Right atrium auricular region (tissue), 2 donors: Measurements from ENCODE around the gene SH3GLB2. TPM values are rescaled to one million over a fixed set of nuclear protein-coding genes. Genes with fewer than 3 reads are reported as not detected.

Experiments
- DNase-seq: peaks from one replicate; pipeline ENCODE4 v3.0.0-alpha.2; 2019; ENCODE audit warnings: low spot score
- H3K27ac ChIP-seq, 2 donors: fragments of 200-600 bp; sonication (generic); 1 replicate in 1 of 2; 2 replicates in 1 of 2; pipeline ENCODE4 v1.5.1; 2016 to 2019
- H3K27me3 ChIP-seq, 2 donors: fragments of 200-600 bp; sonication (generic); one replicate each; pipeline versions ENCODE4 v1.5.1 to v1.6.0; 2017 to 2019
- H3K36me3 ChIP-seq: fragments of 200-600 bp; sonication (generic); one replicate; pipeline ENCODE4 v1.5.1; 2016
- H3K4me1 ChIP-seq, 2 donors: fragments of 200-600 bp; sonication (generic); one replicate each; pipeline versions ENCODE4 v1.5.1 to v1.6.0; 2017 to 2019
- H3K4me3 ChIP-seq, 2 donors: fragments of 200-600 bp; sonication (generic); 1 replicate in 1 of 2; 2 replicates in 1 of 2; pipeline ENCODE4 v1.5.1; 2017 to 2019; ENCODE audit warnings: mild to moderate bottlenecking in 1 of 2, moderate library complexity in 1 of 2
- H3K9me3 ChIP-seq, 2 donors: fragments of 200-600 bp; sonication (generic); one replicate each; pipeline ENCODE4 v1.5.1; 2019
- CTCF ChIP-seq, 2 donors: fragments of 200-600 bp; sonication (generic); IDR thresholded peaks; one replicate each; pipeline ENCODE4 v1.5.1; 2019; ENCODE audit warnings: antibody characterized with exemption in 2 of 2
- total RNA-seq, 2 donors: library from RNA; depleted of rRNA; stranded (reverse); fragments of >200 nt; gene quantifications; one replicate each; pipeline ENCODE4 v1.1.0, GENCODE V29; 2016

Gene SH3GLB2
- total RNA-seq, 2 donors from 2014 or later, result 25.6 to 41.3 TPM

GRCh38 chr9:129073404-129073803 is 45.3 kb upstream of the SH3GLB2 start:
- TF ChIP-seq CTCF (IDR thresholded peaks at IDR 0.05), result no peak
- peaks cover 6% of the 10 kb centered on the region for H3K36me3 ChIP-seq
- H3K27ac ChIP-seq, result no peak overlapping the region
- no peak for DNase-seq
- H3K27me3 ChIP-seq, result no peaks in the 10 kb centered on the region
- H3K9me3 ChIP-seq, result no peaks in the 10 kb centered on the region
- H3K4me3 ChIP-seq, result no peak overlapping the region
- H3K4me1 ChIP-seq, result peaks cover 0 to 19% of the 10 kb centered on the region in 2 donors

DNA sequence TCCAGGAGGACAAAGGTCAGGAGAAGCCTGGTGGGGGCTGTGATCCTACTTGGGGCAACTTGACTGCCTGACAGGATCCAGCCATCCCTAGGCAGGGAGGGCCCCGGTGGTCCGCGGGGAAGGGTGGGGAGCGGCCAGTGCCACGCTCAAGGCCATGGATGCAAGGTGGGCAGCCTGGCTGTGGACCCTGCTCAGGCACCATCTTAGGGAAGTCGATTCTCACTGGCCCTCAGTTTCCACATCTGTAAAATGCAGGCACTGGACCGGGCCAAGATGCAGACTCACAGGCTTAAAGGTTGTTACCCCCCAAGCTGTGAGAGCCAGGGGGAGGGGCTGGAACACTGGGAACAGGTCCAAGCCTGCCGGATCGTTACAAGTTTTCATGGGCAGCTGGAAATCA is 44.0 kb upstream of the SH3GLB2 start:
- H3K36me3 ChIP-seq, result peaks cover 19% of the 10 kb centered on the region
- TF ChIP-seq CTCF (IDR thresholded peaks at IDR 0.05), result no peak
- H3K27me3 ChIP-seq, result no peaks in the 10 kb centered on the region
- DNase-seq, result no peak
- H3K9me3 ChIP-seq, result no peaks in the 10 kb centered on the region
- no peak overlapping the region for H3K27ac ChIP-seq
- no peak overlapping the region for H3K4me3 ChIP-seq
- peaks cover 0 to 19% of the 10 kb centered on the region in 2 donors for H3K4me1 ChIP-seq

GRCh38 chr9:129071526-129072126 is 43.5 kb upstream of the SH3GLB2 start:
- Histone ChIP-seq H3K27me3 (no peaks in the 10 kb centered on the region), H3K36me3 (peaks cover 19% of the 10 kb centered on the region), H3K4me1 (peaks cover 0 to 19% of the 10 kb centered on the region in 2 donors), H3K9me3 (no peaks in the 10 kb centered on the region), H3K4me3 (no peak overlapping the region), H3K27ac (no peak overlapping the region)
- DNase-seq, result no peak
- no peak for TF ChIP-seq CTCF (IDR thresholded peaks at IDR 0.05)

- Histone ChIP-seq H3K27ac (peak overlapping the region in 1 of 2 donors; percentile 7), H3K36me3 (peaks cover 22% of the 10 kb centered on the region), H3K9me3 (no peaks in the 10 kb centered on the region), H3K27me3 (no peaks in the 10 kb centered on the region), H3K4me3 (no peak overlapping the region), H3K4me1 (peaks cover 0 to 19% of the 10 kb centered on the region in 2 donors)
- no peak for TF ChIP-seq CTCF (IDR thresholded peaks at IDR 0.05)
- DNase-seq, result no peak
Measured at GRCh38 chr9:129070696-129071525, 42.8 kb upstream of the SH3GLB2 start.

DNA sequence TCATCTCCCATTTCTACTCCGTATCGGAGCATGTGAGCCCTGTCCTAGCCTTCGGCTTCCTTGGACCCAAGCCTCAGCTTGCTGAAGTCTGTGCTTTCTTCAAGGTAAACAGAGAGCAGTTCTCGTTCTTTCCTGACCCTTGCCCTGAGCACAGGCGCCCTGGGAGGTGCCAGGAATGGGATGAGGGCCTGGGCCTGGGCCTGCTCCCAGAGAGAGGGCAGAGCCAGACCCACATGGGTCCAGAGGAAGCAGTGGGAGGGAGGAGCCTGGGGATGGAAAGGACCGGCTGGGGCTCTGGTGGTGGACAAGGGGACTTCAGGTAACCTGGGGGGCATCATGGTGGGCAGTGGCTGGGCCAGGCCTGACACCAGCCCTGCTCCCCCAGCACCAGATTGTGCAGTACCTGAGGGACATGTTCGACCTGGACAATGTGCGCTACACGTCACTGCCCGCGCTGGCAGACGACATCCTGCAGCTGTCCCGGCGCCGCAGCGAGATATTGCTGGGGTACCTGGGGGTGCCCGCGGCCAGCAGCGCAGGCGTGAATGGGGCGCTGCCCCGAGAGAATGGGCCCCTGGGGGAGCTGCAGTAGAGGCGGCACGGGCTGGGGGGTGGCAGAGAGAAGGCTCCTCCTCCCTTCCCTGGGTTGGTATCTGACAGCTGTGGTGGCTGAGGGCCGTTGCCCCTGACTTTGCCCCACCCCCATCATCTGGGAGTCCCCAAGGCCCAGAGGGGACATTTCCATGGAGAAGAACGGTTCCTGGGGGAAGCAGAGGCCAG is 41.9 kb upstream of the SH3GLB2 start:
- no peak overlapping the region for H3K4me3 ChIP-seq
- H3K36me3 ChIP-seq, result peaks cover 31% of the 10 kb centered on the region
- no peaks in the 10 kb centered on the region for H3K27me3 ChIP-seq
- H3K4me1 ChIP-seq, result peaks cover 0 to 19% of the 10 kb centered on the region in 2 donors
- TF ChIP-seq CTCF (IDR thresholded peaks at IDR 0.05), result no peak
- no peak for DNase-seq
- peak overlapping the region; percentile 67 to 76 for H3K27ac ChIP-seq
- no peaks in the 10 kb centered on the region for H3K9me3 ChIP-seq
